K562 (cell line): Measurements from ENCODE around the gene USP22. TPM values are rescaled to one million over a fixed set of nuclear protein-coding genes. Genes with fewer than 3 reads are reported as not detected.
A peak's percentile ranks its signal among the peaks of the same experiment; 100 is the strongest.

Source experiments
- ATAC-seq: fragments of 200-7000 bp; cut with Tn5 transposase; 3 replicates; pipeline ENCODE4 v1.9.1; 2020; ENCODE audit warnings: moderate library complexity
- BruUV-seq: library from RNA; stranded (reverse); fragments of 400-500 nt; replicated peaks from 2 replicates; lab custom pipeline; 2021; lab: Mats Ljungman, UMichigan
- CTCF ChIA-PET: fragments of 300-600 bp; formaldehyde crosslinking; extraction: SDS; loops from one replicate; lab custom pipeline; 2021; ENCODE audit warnings: low intra/inter-chr PET ratio; lab: Yijun Ruan, JAX
- POLR2A ChIA-PET: fragments of 300-600, 350-650 bp; sonication (Branson Sonifier 250); formaldehyde crosslinking; extraction: SDS; loops from one replicate; lab custom pipeline; 2021; ENCODE audit warnings: antibody characterized with exemption, inconsistent platforms; lab: Yijun Ruan, JAX
- DNase-seq, 4 experiments: peaks; one replicate each; pipeline versions ENCODE4 v3.0.0 to v3.0.0-alpha.2; 2011 to 2018; ENCODE audit warnings: low spot score in 3 of 4, mixed read lengths in 3 of 4; ENCODE audit errors: extremely low read depth in 1 of 4
- FAIRE-seq: peaks from 2 replicates; lab custom pipeline; 2011; peaks lifted over from hg19 to GRCh38; lab: Jason Lieb, UNC
- H2AFZ ChIP-seq: 2 replicates; pipeline ENCODE4 v1.6.0; 2011; ENCODE audit warnings: low read depth, low read length, control low read depth, inconsistent platforms
- H3K27ac ChIP-seq: fragments of 200-600 bp; 3 replicates; pipeline ENCODE4 v1.8.0; 2011; ENCODE audit warnings: low read depth, mild to moderate bottlenecking, control low read depth, inconsistent platforms, low read length, moderate library complexity, mixed read lengths; ENCODE audit errors: extremely low read depth
- H3K27me3 ChIP-seq, 2 experiments: fragments of 300-600 bp in 1 of 2; 2 replicates in 1 of 2; 3 replicates in 1 of 2; pipeline versions ENCODE4 v1.6.0 to v1.8.0; 2011; ENCODE audit warnings: inconsistent platforms in 2 of 2, low read length in 2 of 2, mild to moderate bottlenecking in 1 of 2, mixed read lengths in 1 of 2, moderate library complexity in 1 of 2; ENCODE audit not compliant: control insufficient read depth in 2 of 2, insufficient read depth in 2 of 2
- H3K36me3 ChIP-seq: fragments of 300-600 bp; 3 replicates; pipeline ENCODE4 v1.8.0; 2011; ENCODE audit warnings: mild to moderate bottlenecking, low read length, inconsistent platforms; ENCODE audit not compliant: control insufficient read depth, insufficient read depth
- H3K4me1 ChIP-seq, 2 experiments: fragments of 200-600 bp in 1 of 2; replicated peaks in 1 of 2; 2 replicates in 1 of 2; 3 replicates in 1 of 2; pipeline versions ENCODE4 v1.5.1 to v1.8.0; 2011; ENCODE audit warnings: inconsistent platforms in 2 of 2, low read length in 2 of 2, mild to moderate bottlenecking in 1 of 2, mixed read lengths in 1 of 2, moderate library complexity in 1 of 2; ENCODE audit not compliant: control insufficient read depth in 2 of 2, insufficient read depth in 2 of 2
- H3K4me2 ChIP-seq: 2 replicates; pipeline ENCODE4 v1.6.1; 2011; ENCODE audit warnings: low read length, control low read depth, inconsistent platforms, mixed read lengths; ENCODE audit not compliant: insufficient read depth
- H3K4me3 ChIP-seq: fragments of 200-600 bp; sonication (generic), shearing (Covaris generic); 2 replicates; pipeline ENCODE4 v1.5.1; 2016; ENCODE audit warnings: control low read depth, inconsistent platforms
- H3K79me2 ChIP-seq: fragments of 200-600 bp; 3 replicates; pipeline ENCODE4 v1.8.0; 2011; ENCODE audit warnings: low read length, inconsistent platforms; ENCODE audit not compliant: control insufficient read depth, insufficient read depth
- H3K9ac ChIP-seq, 2 experiments: 2 replicates each; pipeline versions ENCODE4 v1.6.0 to v1.6.1; 2011; ENCODE audit warnings: low read depth in 2 of 2, low read length in 2 of 2, control low read depth in 1 of 2, inconsistent platforms in 1 of 2, mild to moderate bottlenecking in 1 of 2, mixed read lengths in 1 of 2; ENCODE audit not compliant: insufficient read depth in 1 of 2
- H3K9me1 ChIP-seq: one replicate; pipeline ENCODE4 v1.6.0; 2011; ENCODE audit warnings: inconsistent platforms, mild to moderate bottlenecking, low read length, moderate library complexity; ENCODE audit not compliant: control insufficient read depth, insufficient read depth
- H3K9me3 ChIP-seq: replicated peaks from 2 replicates; pipeline ENCODE4 v1.5.1; 2011; ENCODE audit warnings: low read depth, low read length, inconsistent platforms; ENCODE audit not compliant: control insufficient read depth, insufficient read depth
- H4K20me1 ChIP-seq: replicated peaks from 2 replicates; pipeline ENCODE4 v1.6.1; 2011; ENCODE audit warnings: low read length, inconsistent platforms, mixed read lengths; ENCODE audit not compliant: control insufficient read depth, insufficient read depth
- ATF3 ChIP-seq, 2 experiments: fragments of 450-650 bp in 1 of 2; sonication (generic) in 1 of 2; formaldehyde crosslinking in 1 of 2; IDR thresholded peaks in 1 of 2; conservative IDR thresholded peaks in 1 of 2; 2 replicates each; pipeline versions ENCODE4 v1.6.1 to v1.8.1; 2016 to 2023; ENCODE audit warnings: mild to moderate bottlenecking in 2 of 2, moderate library complexity in 2 of 2, inconsistent platforms in 1 of 2, missing genetic modification reagents in 1 of 2
- ATF7 ChIP-seq: fragments of 450-650 bp; IDR thresholded peaks from 2 replicates; pipeline ENCODE4 v1.7.1; 2014; ENCODE audit warnings: mild to moderate bottlenecking, moderate library complexity
- HDAC2 ChIP-seq: fragments of 450-650 bp; IDR thresholded peaks from 2 replicates; pipeline ENCODE4 v1.6.1; 2016; ENCODE audit warnings: mild to moderate bottlenecking
- MCM5 ChIP-seq: fragments of 450-650 bp; IDR thresholded peaks from 2 replicates; pipeline ENCODE4 v1.6.1; 2016; ENCODE audit warnings: low read depth
- TCF3 ChIP-seq: sonication (generic); formaldehyde crosslinking; IDR thresholded peaks from 2 replicates; pipeline ENCODE4 v1.4.0; 2020; ENCODE audit warnings: mild to moderate bottlenecking, missing genetic modification reagents
- ZNF77 ChIP-seq: fragments of 250-450 bp; sonication (Bioruptor Pico); IDR thresholded peaks from 2 replicates; pipeline ENCODE4 v1.5.0; 2020
- WGBS: fragments of 100-300 bp; shearing (Covaris generic); methylation state at CpG from one replicate; pipeline ENCODE4 v1.1.6; 2016; ENCODE audit warnings: low coverage, mixed read lengths; ENCODE audit not compliant: insufficient coverage; ENCODE audit errors: missing lambda C conversion rate; 5-methylcytosine and 5-hydroxymethylcytosine counted together
- in situ Hi-C: fragments of 300-500 bp; cut with MboI; formaldehyde crosslinking; loops from 4 replicates; pipeline ENCODE4 v1.15.0; 2018; ENCODE audit warnings: inconsistent platforms, mixed read lengths
- intact Hi-C: fragments of 100-400 bp; cut with micrococcal nuclease; formaldehyde crosslinking; loops from 2 replicates; pipeline ENCODE4 v1.14.2; 2022
- polyA plus RNA-seq, 8 experiments: library from polyadenylated mRNA; depleted of rRNA in 4 of 8; stranded (reverse) in 5 of 8; unstranded in 3 of 8; fragments of >200 nt; fragmentation: Nextera tagmentation in 2 of 8; fragmentation: Illumina TruSeq in 1 of 8; extraction: Ambion mirVana in 2 of 8; extraction: Trizol in 1 of 8; gene quantifications; 2 replicates each; pipeline versions ENCODE4 v1.2.1 to v1.2.3, GENCODE V29; 2011 to 2014; ENCODE audit warnings: inconsistent platforms in 1 of 8, missing spikeins in 1 of 8
- total RNA-seq, 7 experiments: library from RNA; depleted of rRNA in 6 of 7; stranded (reverse); fragments of >200 nt in 6 of 7; fragmentation: Illumina TruSeq in 2 of 7; extraction: Trizol in 2 of 7; gene quantifications; 2 replicates each; pipeline versions ENCODE4 v1.2.1 to v1.2.3, GENCODE V29; 2011 to 2021; ENCODE audit warnings: low replicate concordance in 1 of 7

The USP22 gene
- total and polyA plus RNA-seq, 9 of the 15 experiments (the other 6 are each of a cell fraction or from before 2014, with no cell fraction given), result 6.5 to 113 (median 58.9) TPM

- WGBS, result 39% methylated on average over 3 of the region's 3 CpGs
- Histone ChIP-seq H3K4me2 (no peak overlapping the region), H3K36me3 (peaks cover 3% of the 10 kb centered on the region; the same call in 1 of the 3 replicates), H3K79me2 (no peaks in the 10 kb centered on the region), H3K27me3 (no peaks in the 10 kb centered on the region), H3K27ac (no peak overlapping the region), H4K20me1 (no peaks in the 10 kb centered on the region), H3K9ac (no peak overlapping the region), H3K9me3 (no peaks in the 10 kb centered on the region), H3K4me3 (no peak overlapping the region), H2AFZ (no peak overlapping the region), H3K4me1 (no peaks in the 10 kb centered on the region; a peak in 1 of 5 replicates), H3K9me1 (no peaks in the 10 kb centered on the region)
- TF ChIP-seq MCM5 (no peak), ZNF77 (CRISPR knock-in tag) (no peak), HDAC2 (no peak), TCF3 (CRISPR knock-in tag) (no peak), ATF7 (peak; percentile 40; the same call in 1 of the 2 replicates), ATF3 (IDR thresholded peaks at IDR 0.05) (peak; percentile 47), ATF3 (CRISPR knock-in tag; conservative IDR thresholded peaks at IDR 0.05) (no peak)
- POLR2A ChIA-PET, result no interaction called here
- ATAC-seq (no peak), DNase-seq (no peak), FAIRE-seq (no peak)
- in situ Hi-C loops, result no loop called here
- intact Hi-C loops, result no loop called here
- no TSS peak for BruUV-seq
- CTCF ChIA-PET, result no interaction called here
Measured at GRCh38 chr17:20967776-20968175, 75.0 kb downstream of the USP22 start.
